Stimulated activated CD4-positive, alpha-beta T cell treated with anti-CD3 and anti-CD28 coated beads, Interleukin-4, amount 100 ng/mL, for 24 hours (primary cell): Measurements from ENCODE around the gene TSHZ1.

Source experiments
- DNase-seq: peaks from one replicate; pipeline ENCODE4 v3.0.0-alpha.2; 2020

TSHZ1 gene

DNA sequence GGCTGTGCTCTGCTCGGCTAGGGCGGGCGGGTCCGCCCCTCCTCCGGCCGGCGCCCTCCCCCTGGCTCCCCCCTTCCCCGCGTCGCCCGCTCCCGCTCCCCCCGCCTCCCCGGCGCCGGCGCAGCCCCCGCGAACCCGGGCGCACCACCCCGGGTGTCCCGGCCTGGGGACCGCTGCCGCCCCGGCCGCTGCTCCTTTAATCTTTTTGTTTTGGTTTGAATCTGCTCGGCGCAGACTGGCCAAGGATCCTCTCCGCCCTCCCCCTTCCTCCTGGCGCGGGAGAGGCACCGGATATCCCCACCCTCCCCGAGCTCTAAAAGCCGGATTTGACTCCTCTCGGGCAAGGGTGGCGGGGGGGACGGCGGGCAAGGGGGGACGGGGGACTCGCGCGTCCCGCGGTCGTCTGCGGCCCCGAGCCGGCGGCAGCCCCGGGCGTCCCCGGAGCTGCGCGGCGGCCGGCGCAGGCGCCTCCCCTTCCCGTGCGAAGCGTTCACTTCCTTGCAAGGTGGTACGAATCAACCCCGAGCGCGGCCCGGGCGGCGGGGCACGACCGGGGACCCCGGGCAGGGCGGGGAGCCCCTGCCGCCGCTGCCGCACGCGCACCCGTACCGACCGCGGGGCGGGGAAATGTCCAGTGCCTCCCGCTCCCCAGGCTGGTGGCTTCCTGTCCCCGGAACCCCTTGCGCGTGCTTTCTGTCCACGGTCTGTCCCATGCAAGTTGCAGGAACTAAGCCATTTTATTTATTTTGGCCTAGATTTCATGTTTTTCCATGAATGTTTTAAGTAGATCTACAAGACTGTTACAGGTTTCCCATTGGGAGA lies 1.3 kb upstream of the TSHZ1 start, which contains the start of gene PTGR3:
TSS of gene PTGR3 (minus strand) at position 11 of the 822 bp plus-strand sequence. CDS start 81 bp downstream, outside the sequence.
- peak; percentile 80 for DNase-seq

GRCh38 chr18:75209951-75210258 lies 692 bp upstream of the TSHZ1 start:
- DNase-seq: no peak

DNA sequence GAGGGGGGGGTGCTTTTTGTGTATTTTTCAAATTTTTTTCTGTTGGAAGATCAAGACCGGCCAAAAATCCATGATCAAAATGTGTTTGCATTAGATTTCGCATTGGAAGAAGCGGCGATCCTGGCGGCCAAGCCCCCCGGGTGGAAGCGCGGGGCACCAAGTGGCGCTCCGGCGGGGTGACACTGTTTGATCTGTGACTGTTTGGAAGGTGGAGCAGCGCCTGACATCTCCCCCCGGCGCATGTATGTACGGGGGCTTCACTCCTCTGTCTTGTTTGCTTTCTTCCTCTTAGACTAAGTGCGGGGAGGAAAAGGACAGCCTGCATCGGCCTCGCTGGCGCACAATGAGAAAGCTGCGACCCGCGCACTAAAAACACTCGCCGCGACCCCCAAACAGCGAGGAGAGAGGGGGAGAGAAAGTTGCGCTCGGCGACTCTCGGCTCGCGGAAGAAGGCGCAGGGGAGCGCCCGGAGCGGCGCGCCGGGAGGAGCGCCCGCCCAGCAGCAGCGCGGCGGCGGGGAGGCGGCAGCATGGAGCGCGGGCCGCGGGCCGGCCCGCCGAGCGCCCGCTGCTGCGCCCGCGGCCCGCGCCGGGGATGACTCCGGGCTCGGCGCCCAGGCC lies 515 bp downstream of the TSHZ1 start:
- DNase-seq: no peak

DNA sequence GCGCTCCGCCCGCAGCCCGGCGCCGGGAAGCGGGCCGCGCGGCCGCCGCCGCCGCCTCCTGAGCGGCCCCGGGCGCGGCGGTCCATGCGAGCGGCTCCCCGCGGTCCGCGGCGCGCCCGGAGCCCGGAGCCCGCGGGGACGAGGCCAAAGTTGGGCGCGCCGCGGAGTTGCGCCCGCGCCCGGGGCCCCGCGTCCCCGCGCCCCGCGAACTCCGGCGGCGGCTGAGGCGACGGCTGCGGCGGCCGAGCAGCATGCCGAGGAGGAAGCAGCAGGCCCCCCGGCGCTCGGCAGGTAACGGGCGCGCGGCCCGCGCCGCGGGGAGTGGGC lies 992 bp downstream of the TSHZ1 start:
- DNase-seq: no peak

- peak; percentile 31 for DNase-seq
These were observed 1.6 kb downstream of the TSHZ1 start for GRCh38 chr18:75211953-75212750.

DNA sequence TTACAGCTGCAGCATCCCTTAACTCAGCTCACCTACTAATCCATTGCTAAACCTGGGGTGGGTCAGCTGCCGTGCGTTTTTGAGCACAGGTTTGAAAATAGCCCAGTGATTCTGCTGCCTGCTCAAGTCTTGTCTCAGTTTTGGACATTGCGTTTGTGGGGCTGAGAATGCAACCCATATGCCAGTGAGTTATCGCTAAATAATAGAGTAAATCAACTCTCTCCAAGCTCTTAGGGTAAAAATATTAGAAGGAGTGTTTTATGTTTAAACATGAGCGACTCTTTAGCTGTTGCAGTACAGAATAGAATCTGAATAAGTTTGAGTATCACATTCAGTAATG lies 2.1 kb downstream of the TSHZ1 start:
- DNase-seq: no peak

DNA sequence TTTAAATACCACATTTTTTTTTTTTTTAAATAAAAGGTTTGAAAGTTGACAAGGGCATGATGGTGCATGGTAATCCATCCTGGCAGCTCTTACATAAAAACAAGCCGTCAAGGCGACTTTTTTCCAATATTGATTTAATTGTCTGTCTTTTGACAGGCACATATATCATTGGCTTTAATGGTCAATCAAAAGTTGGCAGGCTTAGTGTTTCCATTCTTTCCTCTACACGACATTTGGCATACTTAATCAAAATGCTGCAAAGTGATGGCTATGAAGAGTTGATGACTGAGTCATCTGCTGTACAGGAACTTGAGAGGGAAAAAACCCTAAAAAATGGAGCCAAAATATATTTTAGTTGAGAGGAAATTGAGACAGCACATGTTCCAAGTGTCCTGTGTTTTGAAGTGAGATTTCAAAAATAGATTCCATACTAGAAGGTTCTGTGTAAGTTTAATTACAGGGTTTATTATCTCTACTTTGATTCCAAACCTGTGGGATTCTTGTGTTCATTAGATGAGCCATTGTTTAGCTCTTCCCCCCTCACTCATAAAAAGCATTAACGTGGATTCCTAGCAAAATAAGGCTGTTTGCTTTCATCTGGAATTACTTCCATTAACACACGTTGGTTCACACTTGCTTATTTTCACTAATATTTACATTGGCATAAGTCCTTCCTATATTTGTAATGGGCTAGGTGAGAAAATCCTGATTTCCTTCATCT lies 3.2 kb downstream of the TSHZ1 start:
- DNase-seq: no peak

DNA sequence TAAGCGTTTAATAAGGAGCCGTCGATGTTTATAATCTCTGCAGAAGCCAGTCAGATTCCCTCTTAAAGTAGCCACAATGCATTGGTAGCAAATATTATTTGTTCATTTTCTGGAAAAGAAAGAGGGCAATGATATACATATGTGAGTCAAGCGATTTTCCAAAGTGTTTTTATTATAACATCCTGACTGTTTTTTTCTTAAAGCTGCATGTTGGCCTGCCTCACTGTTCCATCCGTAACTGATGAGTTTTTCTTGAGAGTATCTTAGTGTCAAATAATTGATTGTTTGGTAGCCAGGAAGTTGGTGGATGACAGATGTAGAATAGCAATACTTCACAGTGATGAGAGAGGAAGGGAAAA lies 3.7 kb downstream of the TSHZ1 start:
- no peak for DNase-seq

DNA sequence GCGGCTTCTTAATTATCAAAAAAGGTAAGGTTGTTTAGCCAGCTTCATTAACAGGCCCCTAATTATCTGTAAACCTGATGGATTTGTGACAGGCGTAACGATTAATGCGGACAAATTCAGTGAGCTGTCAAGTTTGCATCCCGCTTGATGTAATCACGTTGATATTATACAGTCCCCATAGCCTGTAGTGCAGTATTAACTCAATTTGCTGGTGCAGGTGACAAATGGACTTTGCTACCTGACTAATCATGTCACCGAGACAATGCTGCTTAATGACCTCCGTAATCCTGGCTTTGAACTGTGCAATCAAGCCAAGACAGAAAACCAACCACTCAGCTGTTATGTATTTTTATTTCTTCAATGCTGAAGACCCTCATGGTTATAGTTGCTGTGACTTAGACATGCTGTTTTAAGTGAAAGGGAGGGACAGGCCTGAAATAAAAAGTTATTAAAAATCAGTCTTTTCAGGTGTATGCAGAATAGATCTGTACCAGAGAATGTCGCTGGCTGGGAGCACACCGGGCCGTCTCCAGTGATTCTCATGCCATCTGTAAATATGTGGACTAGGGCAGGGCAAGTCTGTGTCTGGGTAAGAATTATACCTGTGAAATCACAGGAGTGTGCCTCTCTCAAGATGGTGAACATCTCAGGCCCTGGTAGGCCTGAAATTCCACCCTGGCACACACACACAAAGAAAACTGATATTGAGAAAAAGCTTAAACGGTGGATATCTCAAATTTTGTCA lies 4.3 kb downstream of the TSHZ1 start:
- DNase-seq: no peak

GRCh38 chr18:75215663-75216062 lies 5.1 kb downstream of the TSHZ1 start:
- no peak for DNase-seq

GRCh38 chr18:75216212-75216910 lies 5.8 kb downstream of the TSHZ1 start:
- no peak for DNase-seq

GRCh38 chr18:75216911-75217689 lies 6.5 kb downstream of the TSHZ1 start:
- no peak for DNase-seq

- no peak for DNase-seq
These were observed 7.7 kb downstream of the TSHZ1 start for GRCh38 chr18:75218065-75218923.

DNA sequence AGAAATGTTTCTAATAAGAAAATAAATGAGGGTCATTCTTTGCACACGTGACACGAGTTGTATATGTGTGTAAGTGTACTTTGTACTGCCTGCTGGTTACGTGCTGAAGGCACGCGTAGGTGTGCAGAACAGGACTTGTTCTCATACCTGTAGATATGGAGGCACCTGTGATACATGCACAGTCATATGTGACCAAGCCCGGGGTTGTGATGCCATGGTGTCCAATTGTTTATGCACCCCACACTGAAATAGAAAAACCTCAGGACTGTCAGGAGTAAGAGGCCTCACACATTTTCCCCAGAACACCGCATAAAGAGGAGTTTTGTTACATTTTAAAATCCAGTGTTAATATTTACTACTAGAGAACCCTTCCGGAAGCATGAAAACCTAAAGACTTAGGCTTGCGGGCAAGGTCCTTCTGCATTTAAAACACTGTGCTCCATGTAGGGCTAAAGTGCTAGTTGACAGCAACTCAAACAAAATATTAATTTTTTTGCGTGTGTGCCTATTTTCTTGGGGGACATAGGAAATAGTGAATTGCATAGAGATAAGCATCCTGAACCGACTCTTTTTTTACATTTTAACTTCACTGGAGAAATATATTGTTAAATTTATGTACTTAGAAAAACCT lies 9.3 kb downstream of the TSHZ1 start:
- DNase-seq: no peak

- no peak for DNase-seq
These were observed 10.2 kb downstream of the TSHZ1 start for GRCh38 chr18:75220551-75221355.

GRCh38 chr18:75221397-75221796 lies 10.8 kb downstream of the TSHZ1 start:
- no peak for DNase-seq

DNA sequence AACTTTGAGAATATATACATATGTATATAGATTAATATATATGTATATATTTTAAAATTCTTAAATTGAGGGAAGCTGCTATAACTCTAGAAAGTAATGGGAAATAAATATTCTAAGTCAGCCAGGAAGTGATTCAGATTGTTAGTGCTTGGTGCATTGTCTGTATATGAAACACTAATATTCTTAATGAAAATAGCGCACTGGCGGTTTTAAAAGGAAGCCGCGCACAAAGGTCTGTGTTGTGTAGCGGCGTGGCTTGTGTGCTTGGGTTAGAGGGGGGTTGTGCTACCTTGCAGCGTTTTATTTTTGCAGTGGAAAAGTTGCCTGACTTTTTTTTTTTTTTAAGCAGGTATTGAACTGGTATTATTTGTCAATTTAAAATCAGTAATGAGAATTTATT lies 11.3 kb downstream of the TSHZ1 start:
- no peak for DNase-seq

DNA sequence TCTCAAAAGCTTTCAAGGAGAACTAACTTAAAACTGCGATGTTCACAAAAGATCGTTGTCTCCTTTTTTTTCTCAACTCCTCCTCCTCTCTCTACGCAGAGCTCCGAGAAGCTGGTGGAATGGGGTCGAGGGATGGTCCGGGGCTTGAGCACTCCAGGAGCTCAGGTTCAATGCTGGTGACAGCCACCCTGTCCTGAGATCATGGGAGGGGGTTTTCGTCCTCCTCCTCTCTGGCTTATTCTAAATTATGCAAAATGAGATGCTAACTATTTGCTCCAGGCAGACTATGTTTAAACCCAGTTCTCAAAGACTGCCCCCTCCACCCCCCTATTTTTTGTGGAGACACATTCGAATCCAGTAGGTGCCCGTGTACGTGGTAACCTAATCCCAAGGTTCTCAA lies 11.8 kb downstream of the TSHZ1 start:
- DNase-seq: no peak
